NT2/D1 (cell line): Measurements from ENCODE around the gene EXOC2.

ENCODE experiments used
- DNase-seq: peaks from one replicate; pipeline ENCODE4 v3.0.0-alpha.2; 2011; ENCODE audit warnings: low read depth, low spot score
- H3K27me3 ChIP-seq: 2 replicates; pipeline ENCODE4 v1.6.0; 2011; ENCODE audit warnings: mild to moderate bottlenecking; ENCODE audit not compliant: insufficient read length, insufficient read depth
- H3K36me3 ChIP-seq: 2 replicates; pipeline ENCODE4 v1.6.1; 2011; ENCODE audit warnings: mild to moderate bottlenecking, low read length, mixed read lengths; ENCODE audit not compliant: insufficient read depth, insufficient read length
- H3K4me1 ChIP-seq: 2 replicates; pipeline ENCODE4 v1.5.1; 2011; ENCODE audit not compliant: insufficient read depth, insufficient read length
- H3K4me3 ChIP-seq: 2 replicates; pipeline ENCODE4 v1.5.1; 2011; ENCODE audit warnings: low read depth; ENCODE audit not compliant: insufficient read length
- H3K9ac ChIP-seq: 2 replicates; pipeline ENCODE4 v1.6.0; 2011; ENCODE audit warnings: low read depth; ENCODE audit not compliant: insufficient read length
- H3K9me3 ChIP-seq: 2 replicates; pipeline ENCODE4 v1.5.1; 2011; ENCODE audit warnings: mild to moderate bottlenecking, low read length; ENCODE audit not compliant: insufficient read depth
- SUZ12 ChIP-seq: IDR thresholded peaks from 2 replicates; pipeline ENCODE4 v1.6.1; 2011; ENCODE audit not compliant: insufficient read length, insufficient read depth; ENCODE audit errors: extremely low read depth
- YY1 ChIP-seq: IDR thresholded peaks from 2 replicates; pipeline ENCODE4 v1.6.1; 2011; ENCODE audit not compliant: insufficient read length, insufficient read depth
- ZNF274 ChIP-seq: IDR thresholded peaks from 2 replicates; pipeline ENCODE4 v1.6.1; 2011; ENCODE audit warnings: mild to moderate bottlenecking, low read depth, low read length

The EXOC2 gene

GRCh38 chr6:708237-708598 lies 15.3 kb upstream of the EXOC2 start:
- no peak overlapping the region for H3K4me3 ChIP-seq
- no peaks in the 10 kb centered on the region for H3K4me1 ChIP-seq
- no peak overlapping the region for H3K9ac ChIP-seq
- TF ChIP-seq YY1: no peak
- no peak for TF ChIP-seq SUZ12
- no peak for TF ChIP-seq ZNF274
- DNase-seq: no peak
- H3K9me3 ChIP-seq: no peaks in the 10 kb centered on the region
- no peaks in the 10 kb centered on the region for H3K36me3 ChIP-seq
- peaks cover 20% of the 10 kb centered on the region for H3K27me3 ChIP-seq

GRCh38 chr6:707576-708236 lies 14.8 kb upstream of the EXOC2 start:
- no peaks in the 10 kb centered on the region for H3K4me1 ChIP-seq
- no peak overlapping the region for H3K9ac ChIP-seq
- peaks cover 20% of the 10 kb centered on the region for H3K27me3 ChIP-seq
- no peak for TF ChIP-seq ZNF274
- TF ChIP-seq YY1: no peak
- no peak for TF ChIP-seq SUZ12
- no peaks in the 10 kb centered on the region for H3K36me3 ChIP-seq
- no peak overlapping the region for H3K4me3 ChIP-seq
- no peaks in the 10 kb centered on the region for H3K9me3 ChIP-seq
- DNase-seq: no peak

- no peaks in the 10 kb centered on the region for H3K4me1 ChIP-seq
- H3K9ac ChIP-seq: no peak overlapping the region
- H3K36me3 ChIP-seq: no peaks in the 10 kb centered on the region
- no peak overlapping the region for H3K4me3 ChIP-seq
- peaks cover 19% of the 10 kb centered on the region for H3K27me3 ChIP-seq
- no peak for TF ChIP-seq ZNF274
- no peak for TF ChIP-seq SUZ12
- TF ChIP-seq YY1: no peak
- no peaks in the 10 kb centered on the region for H3K9me3 ChIP-seq
- DNase-seq: no peak
These were observed 14.0 kb upstream of the EXOC2 start for GRCh38 chr6:706819-707381.

GRCh38 chr6:706146-706545 lies 13.2 kb upstream of the EXOC2 start:
- Histone ChIP-seq H3K4me3 (no peak overlapping the region), H3K36me3 (no peaks in the 10 kb centered on the region), H3K27me3 (peaks cover 12% of the 10 kb centered on the region), H3K9me3 (no peaks in the 10 kb centered on the region), H3K9ac (no peak overlapping the region), H3K4me1 (no peaks in the 10 kb centered on the region)
- TF ChIP-seq SUZ12: no peak
- no peak for TF ChIP-seq YY1
- no peak for TF ChIP-seq ZNF274
- no peak for DNase-seq

GRCh38 chr6:705047-705446 lies 12.1 kb upstream of the EXOC2 start:
- no peak overlapping the region for H3K9ac ChIP-seq
- no peak overlapping the region for H3K4me3 ChIP-seq
- no peak for DNase-seq
- no peaks in the 10 kb centered on the region for H3K9me3 ChIP-seq
- no peak for TF ChIP-seq YY1
- TF ChIP-seq SUZ12: no peak
- TF ChIP-seq ZNF274: no peak
- peaks cover 5% of the 10 kb centered on the region for H3K27me3 ChIP-seq
- no peaks in the 10 kb centered on the region for H3K36me3 ChIP-seq
- H3K4me1 ChIP-seq: no peaks in the 10 kb centered on the region

GRCh38 chr6:704046-704445 lies 11.1 kb upstream of the EXOC2 start:
- Histone ChIP-seq H3K9me3 (no peaks in the 10 kb centered on the region), H3K27me3 (no peaks in the 10 kb centered on the region), H3K4me1 (no peaks in the 10 kb centered on the region), H3K36me3 (no peaks in the 10 kb centered on the region), H3K9ac (no peak overlapping the region), H3K4me3 (no peak overlapping the region)
- TF ChIP-seq YY1 (no peak), SUZ12 (no peak), ZNF274 (no peak)
- no peak for DNase-seq

- Histone ChIP-seq H3K4me1 (no peaks in the 10 kb centered on the region), H3K9me3 (no peaks in the 10 kb centered on the region), H3K9ac (no peak overlapping the region), H3K27me3 (no peaks in the 10 kb centered on the region), H3K36me3 (no peaks in the 10 kb centered on the region), H3K4me3 (no peak overlapping the region)
- no peak for DNase-seq
- TF ChIP-seq YY1 (no peak), SUZ12 (no peak), ZNF274 (no peak)
These were observed 10.6 kb upstream of the EXOC2 start for GRCh38 chr6:703552-703951.
